K562 (cell line): ENCODE measurements around the gene KCTD13. TPM values are rescaled to one million over a fixed set of nuclear protein-coding genes. Genes with fewer than 3 reads are reported as not detected.
A peak's percentile ranks its signal among the peaks of the same experiment; 100 is the strongest.

Experiments
- CEBPG ChIP-seq, 3 experiments: fragments of 200-800 bp in 1 of 3; sonication (Bioruptor generic) in 1 of 3; sonication (generic) in 1 of 3; formaldehyde crosslinking in 1 of 3; IDR thresholded peaks in 2 of 3; conservative IDR thresholded peaks in 1 of 3; 2 replicates each; pipeline versions ENCODE4 v1.6.1 to v1.8.0; 2016 to 2022; ENCODE audit warnings: missing compliant biosample characterization in 2 of 3, missing genetic modification characterization in 2 of 3, mild to moderate bottlenecking in 1 of 3, missing genetic modification reagents in 1 of 3
- CHCHD3 ChIP-seq: fragments of 250-450 bp; sonication (Bioruptor Pico); IDR thresholded peaks from 2 replicates; pipeline ENCODE4 v2.1.2; 2022; ENCODE audit warnings: mild to moderate bottlenecking
- DPF2 ChIP-seq: fragments of 450-650 bp; IDR thresholded peaks from 2 replicates; pipeline ENCODE4 v1.6.1; 2016
- ELF2 ChIP-seq: fragments of 250-450 bp; sonication (Bioruptor Pico); IDR thresholded peaks from 2 replicates; pipeline ENCODE4 v1.5.0; 2021; ENCODE audit warnings: mild to moderate bottlenecking
- FOXP1 ChIP-seq: sonication (generic); formaldehyde crosslinking; IDR thresholded peaks from 2 replicates; pipeline ENCODE4 v1.8.0; 2022; ENCODE audit warnings: mild to moderate bottlenecking, missing genetic modification reagents
- KAT8 ChIP-seq: fragments of 450-650 bp; IDR thresholded peaks from 2 replicates; pipeline ENCODE4 v1.6.1; 2016; ENCODE audit warnings: low read depth, mild to moderate bottlenecking
- MBD2 ChIP-seq: sonication (generic); IDR thresholded peaks from 2 replicates; pipeline ENCODE4 v1.6.1; 2016; ENCODE audit warnings: low read depth, borderline replicate concordance
- MCM3 ChIP-seq: fragments of 450-650 bp; IDR thresholded peaks from 2 replicates; pipeline ENCODE4 v1.6.1; 2016
- MCM5 ChIP-seq: fragments of 450-650 bp; IDR thresholded peaks from 2 replicates; pipeline ENCODE4 v1.6.1; 2016; ENCODE audit warnings: low read depth
- MYNN ChIP-seq, 2 experiments: sonication (generic); formaldehyde crosslinking in 1 of 2; IDR thresholded peaks; 2 replicates each; pipeline versions ENCODE4 v1.5.0 to v1.6.1; 2016 to 2020; ENCODE audit warnings: antibody characterized with exemption in 1 of 2, missing genetic modification reagents in 1 of 2
- NFYB ChIP-seq: IDR thresholded peaks from 2 replicates; pipeline ENCODE4 v1.6.1; 2011; ENCODE audit warnings: mild to moderate bottlenecking, moderate library complexity; ENCODE audit not compliant: insufficient read length; ENCODE audit errors: extremely low read depth
- RAD21 ChIP-seq, 2 experiments: fragments of 250-450 bp in 1 of 2; fragments of 450-650 bp in 1 of 2; sonication (Bioruptor Pico) in 1 of 2; formaldehyde crosslinking in 1 of 2; IDR thresholded peaks in 1 of 2; conservative IDR thresholded peaks in 1 of 2; 2 replicates each; pipeline versions ENCODE4 v1.4.0 to v1.8.0; 2020 to 2022; ENCODE audit warnings: mild to moderate bottlenecking in 2 of 2, moderate library complexity in 1 of 2
- SMC3 ChIP-seq: conservative IDR thresholded peaks from 2 replicates; pipeline ENCODE4 v1.6.1; 2011; ENCODE audit warnings: low read depth, low read length, improper control_type of control experiment; ENCODE audit not compliant: insufficient read depth
- SRF ChIP-seq, 2 experiments: fragments of 250-450, 450-650 bp in 1 of 2; sonication (Bioruptor Pico) in 1 of 2; sonication (generic) in 1 of 2; formaldehyde crosslinking; IDR thresholded peaks; 2 replicates each; pipeline versions ENCODE4 v1.5.0 to v1.5.1; 2020 to 2022; ENCODE audit warnings: mild to moderate bottlenecking in 1 of 2, missing genetic modification reagents in 1 of 2
- TAF15 ChIP-seq: fragments of 200-400 bp; formaldehyde crosslinking; IDR thresholded peaks from 2 replicates; pipeline ENCODE4 v1.6.1; 2017; ENCODE audit warnings: mild to moderate bottlenecking, low read depth, low read length, moderate library complexity
- U2AF1 ChIP-seq: fragments of 200-400 bp; formaldehyde crosslinking; optimal IDR thresholded peaks from 2 replicates; pipeline ENCODE3; 2017; ENCODE audit warnings: mild to moderate bottlenecking, low read depth, low read length, moderate library complexity
- ZNF224 ChIP-seq: sonication (generic); formaldehyde crosslinking; IDR thresholded peaks from 2 replicates; pipeline ENCODE4 v1.8.0; 2022; ENCODE audit warnings: mild to moderate bottlenecking, missing genetic modification reagents
- ZNF551 ChIP-seq: fragments of 250-450 bp; sonication (Bioruptor Pico); IDR thresholded peaks from 2 replicates; pipeline ENCODE4 v1.5.0; 2021; ENCODE audit warnings: mild to moderate bottlenecking, moderate library complexity
- polyA plus RNA-seq, 8 experiments: library from polyadenylated mRNA; depleted of rRNA in 4 of 8; stranded (reverse) in 5 of 8; unstranded in 3 of 8; fragments of >200 nt; fragmentation: Nextera tagmentation in 2 of 8; fragmentation: Illumina TruSeq in 1 of 8; extraction: Ambion mirVana in 2 of 8; extraction: Trizol in 1 of 8; gene quantifications; 2 replicates each; pipeline versions ENCODE4 v1.2.1 to v1.2.3, GENCODE V29; 2011 to 2014; ENCODE audit warnings: inconsistent platforms in 1 of 8, missing spikeins in 1 of 8
- total RNA-seq, 7 experiments: library from RNA; depleted of rRNA in 6 of 7; stranded (reverse); fragments of >200 nt in 6 of 7; fragmentation: Illumina TruSeq in 2 of 7; extraction: Trizol in 2 of 7; gene quantifications; 2 replicates each; pipeline versions ENCODE4 v1.2.1 to v1.2.3, GENCODE V29; 2011 to 2021; ENCODE audit warnings: low replicate concordance in 1 of 7
- TF ChIP-seq, protein P1 (sequence below): sonication (generic); formaldehyde crosslinking; IDR thresholded peaks from 2 replicates; pipeline ENCODE4 v1.8.1; 2023; ENCODE audit warnings: mild to moderate bottlenecking, missing genetic modification reagents
- TF ChIP-seq, protein P2 (sequence below), 2 experiments: fragments of 450-650 bp in 1 of 2; sonication (generic) in 1 of 2; formaldehyde crosslinking; conservative IDR thresholded peaks; 2 replicates each; pipeline versions ENCODE4 v1.4.0 to v1.8.1; 2020 to 2022; ENCODE audit warnings: mild to moderate bottlenecking in 1 of 2, missing genetic modification reagents in 1 of 2
- TF ChIP-seq, protein P3 (sequence below): fragments of 250-450 bp; sonication (Bioruptor Pico); IDR thresholded peaks from 2 replicates; pipeline ENCODE4 v1.8.0; 2022; ENCODE audit warnings: moderate library complexity, mild to moderate bottlenecking, inconsistent platforms
- TF ChIP-seq, protein P4 (sequence below): fragments of 450-650 bp; conservative IDR thresholded peaks from 2 replicates; pipeline ENCODE4 v1.6.1; 2016; ENCODE audit warnings: missing genetic modification characterization, low read depth, mild to moderate bottlenecking, control low read depth, missing compliant biosample characterization

The KCTD13 gene
- total and polyA plus RNA-seq, 9 of the 15 experiments (the other 6 are each of a cell fraction or from before 2014, with no cell fraction given) = 1.0 to 20.6 (median 9.8) TPM

DNA sequence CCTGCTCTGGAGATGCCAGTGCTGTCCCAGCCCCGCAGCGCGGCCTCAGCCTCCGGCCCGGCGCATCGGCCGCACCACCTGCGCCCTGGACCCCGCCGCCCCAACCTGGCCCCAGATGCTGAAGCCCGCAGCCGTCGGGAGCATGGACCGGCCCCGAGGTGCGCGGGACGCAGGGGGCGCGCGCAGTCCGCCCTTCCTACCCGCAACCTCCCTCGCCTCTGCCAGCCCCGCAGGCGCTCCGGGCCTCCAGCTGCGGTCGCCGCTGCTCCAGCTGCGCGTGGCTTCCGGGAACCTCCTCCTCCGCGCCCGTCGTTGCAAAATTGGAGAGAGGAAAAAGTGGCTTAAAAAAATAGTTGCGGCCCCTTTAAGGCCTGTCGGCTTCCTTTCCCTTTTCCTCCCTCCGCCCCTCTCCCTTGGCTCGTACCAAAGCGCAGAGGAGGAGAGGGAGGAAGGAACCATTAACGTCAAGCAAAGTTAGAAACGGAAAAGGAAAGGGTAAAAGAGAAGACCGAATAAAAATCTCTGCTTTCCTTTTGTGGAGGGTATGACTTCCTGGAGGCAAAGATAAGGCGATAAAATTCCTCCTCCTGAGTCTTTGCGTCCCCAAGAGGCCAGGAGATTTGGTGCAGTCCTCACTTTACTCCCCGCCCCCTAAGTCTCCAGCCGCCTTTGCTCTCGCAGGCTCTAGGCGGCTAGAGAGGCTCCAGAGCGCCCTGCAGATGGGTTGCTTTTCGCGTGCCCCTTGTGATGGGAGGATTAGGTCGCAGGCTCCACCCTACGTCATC lies 63.0 kb downstream of the KCTD13 start, which contains the start of gene CDIPT (continued):
- TF ChIP-seq, protein P1, sequence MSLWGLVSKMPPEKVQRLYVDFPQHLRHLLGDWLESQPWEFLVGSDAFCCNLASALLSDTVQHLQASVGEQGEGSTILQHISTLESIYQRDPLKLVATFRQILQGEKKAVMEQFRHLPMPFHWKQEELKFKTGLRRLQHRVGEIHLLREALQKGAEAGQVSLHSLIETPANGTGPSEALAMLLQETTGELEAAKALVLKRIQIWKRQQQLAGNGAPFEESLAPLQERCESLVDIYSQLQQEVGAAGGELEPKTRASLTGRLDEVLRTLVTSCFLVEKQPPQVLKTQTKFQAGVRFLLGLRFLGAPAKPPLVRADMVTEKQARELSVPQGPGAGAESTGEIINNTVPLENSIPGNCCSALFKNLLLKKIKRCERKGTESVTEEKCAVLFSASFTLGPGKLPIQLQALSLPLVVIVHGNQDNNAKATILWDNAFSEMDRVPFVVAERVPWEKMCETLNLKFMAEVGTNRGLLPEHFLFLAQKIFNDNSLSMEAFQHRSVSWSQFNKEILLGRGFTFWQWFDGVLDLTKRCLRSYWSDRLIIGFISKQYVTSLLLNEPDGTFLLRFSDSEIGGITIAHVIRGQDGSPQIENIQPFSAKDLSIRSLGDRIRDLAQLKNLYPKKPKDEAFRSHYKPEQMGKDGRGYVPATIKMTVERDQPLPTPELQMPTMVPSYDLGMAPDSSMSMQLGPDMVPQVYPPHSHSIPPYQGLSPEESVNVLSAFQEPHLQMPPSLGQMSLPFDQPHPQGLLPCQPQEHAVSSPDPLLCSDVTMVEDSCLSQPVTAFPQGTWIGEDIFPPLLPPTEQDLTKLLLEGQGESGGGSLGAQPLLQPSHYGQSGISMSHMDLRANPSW (CRISPR knock-in tag) = no peak
- no peak for TF ChIP-seq ZNF224 (CRISPR knock-in tag)
- no peak for TF ChIP-seq NFYB
- no peak; a peak in 1 of 4 replicates for TF ChIP-seq SRF (CRISPR knock-in tag; IDR thresholded peaks at IDR 0.05)
- peak; percentile 48 for TF ChIP-seq U2AF1
- TF ChIP-seq TAF15 = no peak
- TF ChIP-seq DPF2 = peak; percentile 78; the same call in 1 of the 2 replicates
- TF ChIP-seq, protein P2, sequence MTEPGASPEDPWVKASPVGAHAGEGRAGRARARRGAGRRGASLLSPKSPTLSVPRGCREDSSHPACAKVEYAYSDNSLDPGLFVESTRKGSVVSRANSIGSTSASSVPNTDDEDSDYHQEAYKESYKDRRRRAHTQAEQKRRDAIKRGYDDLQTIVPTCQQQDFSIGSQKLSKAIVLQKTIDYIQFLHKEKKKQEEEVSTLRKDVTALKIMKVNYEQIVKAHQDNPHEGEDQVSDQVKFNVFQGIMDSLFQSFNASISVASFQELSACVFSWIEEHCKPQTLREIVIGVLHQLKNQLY (CRISPR knock-in tag; conservative IDR thresholded peaks at IDR 0.05) = no peak
- TF ChIP-seq, protein P3, sequence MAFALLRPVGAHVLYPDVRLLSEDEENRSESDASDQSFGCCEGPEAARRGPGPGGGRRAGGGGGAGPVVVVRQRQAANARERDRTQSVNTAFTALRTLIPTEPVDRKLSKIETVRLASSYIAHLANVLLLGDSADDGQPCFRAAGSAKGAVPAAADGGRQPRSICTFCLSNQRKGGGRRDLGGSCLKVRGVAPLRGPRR (CRISPR knock-in tag) = no peak
- no peak for TF ChIP-seq MYNN (IDR thresholded peaks at IDR 0.05)
- TF ChIP-seq MYNN (CRISPR knock-in tag; IDR thresholded peaks at IDR 0.05) = no peak
- TF ChIP-seq MCM3 = no peak
- TF ChIP-seq FOXP1 (CRISPR knock-in tag) = no peak
- TF ChIP-seq, protein P4, sequence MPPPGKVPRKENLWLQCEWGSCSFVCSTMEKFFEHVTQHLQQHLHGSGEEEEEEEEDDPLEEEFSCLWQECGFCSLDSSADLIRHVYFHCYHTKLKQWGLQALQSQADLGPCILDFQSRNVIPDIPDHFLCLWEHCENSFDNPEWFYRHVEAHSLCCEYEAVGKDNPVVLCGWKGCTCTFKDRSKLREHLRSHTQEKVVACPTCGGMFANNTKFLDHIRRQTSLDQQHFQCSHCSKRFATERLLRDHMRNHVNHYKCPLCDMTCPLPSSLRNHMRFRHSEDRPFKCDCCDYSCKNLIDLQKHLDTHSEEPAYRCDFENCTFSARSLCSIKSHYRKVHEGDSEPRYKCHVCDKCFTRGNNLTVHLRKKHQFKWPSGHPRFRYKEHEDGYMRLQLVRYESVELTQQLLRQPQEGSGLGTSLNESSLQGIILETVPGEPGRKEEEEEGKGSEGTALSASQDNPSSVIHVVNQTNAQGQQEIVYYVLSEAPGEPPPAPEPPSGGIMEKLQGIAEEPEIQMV (tag) = no peak
- TF ChIP-seq KAT8 = no peak
- no peak for TF ChIP-seq MCM5
- no peak for TF ChIP-seq SMC3
- peak; percentile 40 to 53; a peak in 3 of 4 replicates for TF ChIP-seq RAD21 (CRISPR knock-in tag; conservative IDR thresholded peaks at IDR 0.05 in 1 of 2, IDR thresholded peaks at IDR 0.05 in 1 of 2)
- no peak for TF ChIP-seq ZNF551 (CRISPR knock-in tag)
- TF ChIP-seq MBD2 = peak; percentile 98
- TF ChIP-seq CEBPG (CRISPR knock-in tag; IDR thresholded peaks at IDR 0.05) = no peak
- 0 out of 4 replicates have a peak, but pooled peaks of 1 of the 2 experiments have one; percentile 15 for TF ChIP-seq CEBPG (tag; conservative IDR thresholded peaks at IDR 0.05 in 1 of 2, IDR thresholded peaks at IDR 0.05 in 1 of 2)
- no peak for TF ChIP-seq ELF2 (CRISPR knock-in tag)
- TF ChIP-seq CHCHD3 (CRISPR knock-in tag) = no peak
